K562 (cell line): ENCODE measurements around the gene PSRC1. TPM values are rescaled to one million over a fixed set of nuclear protein-coding genes. Genes with fewer than 3 reads are reported as not detected.

Experiments
- ATF7 ChIP-seq: fragments of 450-650 bp; IDR thresholded peaks from 2 replicates; pipeline ENCODE4 v1.7.1; 2014; ENCODE audit warnings: mild to moderate bottlenecking, moderate library complexity
- CEBPG ChIP-seq, 3 experiments: fragments of 200-800 bp in 1 of 3; sonication (Bioruptor generic) in 1 of 3; sonication (generic) in 1 of 3; formaldehyde crosslinking in 1 of 3; IDR thresholded peaks in 2 of 3; conservative IDR thresholded peaks in 1 of 3; 2 replicates each; pipeline versions ENCODE4 v1.6.1 to v1.8.0; 2016 to 2022; ENCODE audit warnings: missing compliant biosample characterization in 2 of 3, missing genetic modification characterization in 2 of 3, mild to moderate bottlenecking in 1 of 3, missing genetic modification reagents in 1 of 3
- EHMT2 ChIP-seq: fragments of 450-650 bp; IDR thresholded peaks from 2 replicates; pipeline ENCODE4 v1.6.1; 2018; ENCODE audit warnings: antibody characterized with exemption
- GABPA ChIP-seq: fragments of 200-800 bp; sonication (Bioruptor generic); conservative IDR thresholded peaks from 2 replicates; pipeline ENCODE4 v1.6.1; 2016; ENCODE audit warnings: low read depth, missing genetic modification characterization, missing compliant biosample characterization
- GTF2E2 ChIP-seq: fragments of 200-800 bp; sonication (Bioruptor generic); IDR thresholded peaks from 2 replicates; pipeline ENCODE4 v1.6.1; 2016; ENCODE audit warnings: missing genetic modification characterization, missing compliant biosample characterization
- HDAC6 ChIP-seq: IDR thresholded peaks from 2 replicates; pipeline ENCODE4 v1.6.1; 2012; ENCODE audit warnings: low read depth, mild to moderate bottlenecking, control low read depth, inconsistent platforms, low read length, moderate library complexity
- HDAC8 ChIP-seq: fragments of 450-650 bp; IDR thresholded peaks from 2 replicates; pipeline ENCODE4 v1.6.1; 2016; ENCODE audit warnings: mild to moderate bottlenecking, missing genetic modification characterization, moderate library complexity, missing compliant biosample characterization
- HMGXB4 ChIP-seq: sonication (generic); formaldehyde crosslinking; IDR thresholded peaks from 2 replicates; pipeline ENCODE4 v1.8.1; 2023; ENCODE audit warnings: mild to moderate bottlenecking, missing genetic modification reagents
- HNRNPK ChIP-seq: fragments of 200-400 bp; formaldehyde crosslinking; IDR thresholded peaks from one replicate; pipeline ENCODE4 v1.6.1; 2018; ENCODE audit warnings: mild to moderate bottlenecking, low read depth, low read length; ENCODE audit not compliant: poor library complexity, severe bottlenecking
- IRF2 ChIP-seq: sonication (generic); formaldehyde crosslinking; IDR thresholded peaks from 2 replicates; pipeline ENCODE4 v1.8.1; 2022; ENCODE audit warnings: mild to moderate bottlenecking, missing genetic modification reagents
- MEF2D ChIP-seq: conservative IDR thresholded peaks from 2 replicates; pipeline ENCODE4 v1.6.1; 2016; ENCODE audit warnings: low read depth, missing genetic modification characterization, missing compliant biosample characterization
- MYBL2 ChIP-seq, 2 experiments: fragments of 450-650 bp in 1 of 2; sonication (generic) in 1 of 2; formaldehyde crosslinking in 1 of 2; IDR thresholded peaks; 2 replicates each; pipeline versions ENCODE4 v1.6.1 to v1.8.1; 2017 to 2022; ENCODE audit warnings: borderline replicate concordance in 1 of 2, inconsistent platforms in 1 of 2, low read depth in 1 of 2, mild to moderate bottlenecking in 1 of 2, missing genetic modification reagents in 1 of 2, moderate library complexity in 1 of 2
- RHOXF2B ChIP-seq: fragments of 250-450 bp; sonication (Bioruptor Pico); conservative IDR thresholded peaks from 2 replicates; pipeline ENCODE4 v1.5.1; 2021
- SMARCC2 ChIP-seq: fragments of 450-650 bp; IDR thresholded peaks from 2 replicates; pipeline ENCODE4 v1.6.1; 2017; ENCODE audit warnings: antibody characterized with exemption, moderate library complexity, mild to moderate bottlenecking, low read depth
- SMC3 ChIP-seq: conservative IDR thresholded peaks from 2 replicates; pipeline ENCODE4 v1.6.1; 2011; ENCODE audit warnings: low read depth, low read length, improper control_type of control experiment; ENCODE audit not compliant: insufficient read depth
- YBX1 ChIP-seq: fragments of 450-650 bp; IDR thresholded peaks from 2 replicates; pipeline ENCODE4 v1.7.1; 2016; ENCODE audit warnings: mild to moderate bottlenecking
- ZBTB17 ChIP-seq: fragments of 450-650 bp; formaldehyde crosslinking; IDR thresholded peaks from 2 replicates; pipeline ENCODE4 v1.4.0; 2020; ENCODE audit warnings: mild to moderate bottlenecking
- ZFP91 ChIP-seq: sonication (generic); formaldehyde crosslinking; IDR thresholded peaks from 2 replicates; pipeline ENCODE4 v1.8.0; 2022; ENCODE audit warnings: mild to moderate bottlenecking, missing genetic modification reagents
- ZKSCAN1 ChIP-seq: fragments of 150-350 bp; IDR thresholded peaks from 2 replicates; pipeline ENCODE4 v1.6.1; 2016; ENCODE audit warnings: low read depth, low read length
- ZNF280B ChIP-seq: fragments of 250-450 bp; sonication (Bioruptor Pico); IDR thresholded peaks from 2 replicates; pipeline ENCODE4 v1.5.1; 2021; ENCODE audit warnings: mild to moderate bottlenecking
- ZNF717 ChIP-seq: fragments of 250-450 bp; sonication (Bioruptor Pico); IDR thresholded peaks from 2 replicates; pipeline ENCODE4 v1.5.0; 2021
- ZNF77 ChIP-seq: fragments of 250-450 bp; sonication (Bioruptor Pico); IDR thresholded peaks from 2 replicates; pipeline ENCODE4 v1.5.0; 2020
- polyA plus RNA-seq, 8 experiments: library from polyadenylated mRNA; depleted of rRNA in 4 of 8; stranded (reverse) in 5 of 8; unstranded in 3 of 8; fragments of >200 nt; fragmentation: Nextera tagmentation in 2 of 8; fragmentation: Illumina TruSeq in 1 of 8; extraction: Ambion mirVana in 2 of 8; extraction: Trizol in 1 of 8; gene quantifications; 2 replicates each; pipeline versions ENCODE4 v1.2.1 to v1.2.3, GENCODE V29; 2011 to 2014; ENCODE audit warnings: inconsistent platforms in 1 of 8, missing spikeins in 1 of 8
- total RNA-seq, 7 experiments: library from RNA; depleted of rRNA in 6 of 7; stranded (reverse); fragments of >200 nt in 6 of 7; fragmentation: Illumina TruSeq in 2 of 7; extraction: Trizol in 2 of 7; gene quantifications; 2 replicates each; pipeline versions ENCODE4 v1.2.1 to v1.2.3, GENCODE V29; 2011 to 2021; ENCODE audit warnings: low replicate concordance in 1 of 7

PSRC1 gene
- total and polyA plus RNA-seq, 9 of the 15 experiments (the other 6 are each of a cell fraction or from before 2014, with no cell fraction given): 6.5 to 65.2 (median 39.3) TPM

GRCh38 chr1:109263597-109264378 lies 19.2 kb downstream of the PSRC1 start (continued):
- TF ChIP-seq HMGXB4 (CRISPR knock-in tag) (peak; percentile 98; the same call in 1 of the 2 replicates), EHMT2 (peak; percentile 31; the same call in 1 of the 2 replicates), CEBPG (CRISPR knock-in tag; IDR thresholded peaks at IDR 0.05) (peak; percentile 28; the same call in 1 of the 2 replicates), CEBPG (tag; conservative IDR thresholded peaks at IDR 0.05 in 1 of 2, IDR thresholded peaks at IDR 0.05 in 1 of 2) (no peak), SMC3 (peak; percentile 100), HDAC6 (no peak), GABPA (no peak), ZNF280B (CRISPR knock-in tag) (no peak), YBX1 (no peak), ATF7 (peak; percentile 66; the same call in 1 of the 2 replicates), HDAC8 (tag) (no peak), SMARCC2 (no peak), IRF2 (CRISPR knock-in tag) (no peak), HNRNPK (no peak), ZNF77 (CRISPR knock-in tag) (no peak), GTF2E2 (tag) (no peak), ZNF717 (no peak), MEF2D (tag) (no peak), MYBL2 (IDR thresholded peaks at IDR 0.05; ENCODE audit: low read depth) (no peak), MYBL2 (CRISPR knock-in tag; IDR thresholded peaks at IDR 0.05; ENCODE audit: borderline replicate concordance) (no peak), ZKSCAN1 (peak; percentile 68), RHOXF2B (no peak), ZBTB17 (CRISPR knock-in tag) (no peak), ZFP91 (CRISPR knock-in tag) (peak; percentile 86)
